ENCODE data around the gene JAZF1.
"Not testable (repeated sequence)": the region's sequence is repeated elsewhere in the genome, so short reads cannot be mapped to it uniquely, and the experiment has no call there.

JAZF1 gene

DNA sequence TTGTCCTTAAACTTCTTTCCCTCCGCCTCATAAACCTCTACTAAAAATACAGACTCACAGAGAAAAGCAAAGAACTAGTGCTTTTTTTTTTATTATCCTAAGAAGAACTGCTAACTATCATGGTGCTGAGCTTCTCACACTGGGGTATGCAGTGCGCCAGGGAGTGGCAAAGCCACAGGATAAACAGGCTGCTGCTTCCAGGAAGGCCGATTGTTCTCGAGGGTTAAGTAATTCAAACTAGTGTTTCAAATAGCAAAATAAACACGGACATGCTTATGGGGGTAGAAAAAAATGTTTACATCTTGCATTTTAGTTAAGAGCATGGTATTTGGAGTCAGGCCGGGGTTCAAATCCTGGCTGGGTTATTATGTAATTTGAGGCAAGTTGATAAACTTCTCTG, 283.6 kb downstream of the JAZF1 start:
- no peak for DNase-seq

DNA sequence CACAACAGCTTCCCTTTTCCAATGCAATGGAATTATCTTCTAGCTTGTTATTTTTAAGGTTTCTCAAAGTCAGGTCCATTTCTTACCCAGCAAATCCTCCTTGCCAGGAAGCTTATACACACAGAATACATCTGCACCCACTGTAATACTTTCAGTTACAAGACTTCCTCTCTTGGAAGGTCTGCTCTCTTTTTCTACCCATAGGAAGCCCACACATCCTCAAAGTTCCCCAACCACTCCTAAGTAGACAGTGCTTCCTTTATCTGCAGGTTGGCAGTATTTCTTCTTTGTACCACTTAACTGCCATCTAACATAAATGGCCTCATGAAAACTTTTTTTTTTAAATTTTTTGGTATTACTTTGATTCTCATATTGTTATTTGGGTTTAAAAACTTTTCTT, 285.0 kb downstream of the JAZF1 start:
- no peak for DNase-seq

DNA sequence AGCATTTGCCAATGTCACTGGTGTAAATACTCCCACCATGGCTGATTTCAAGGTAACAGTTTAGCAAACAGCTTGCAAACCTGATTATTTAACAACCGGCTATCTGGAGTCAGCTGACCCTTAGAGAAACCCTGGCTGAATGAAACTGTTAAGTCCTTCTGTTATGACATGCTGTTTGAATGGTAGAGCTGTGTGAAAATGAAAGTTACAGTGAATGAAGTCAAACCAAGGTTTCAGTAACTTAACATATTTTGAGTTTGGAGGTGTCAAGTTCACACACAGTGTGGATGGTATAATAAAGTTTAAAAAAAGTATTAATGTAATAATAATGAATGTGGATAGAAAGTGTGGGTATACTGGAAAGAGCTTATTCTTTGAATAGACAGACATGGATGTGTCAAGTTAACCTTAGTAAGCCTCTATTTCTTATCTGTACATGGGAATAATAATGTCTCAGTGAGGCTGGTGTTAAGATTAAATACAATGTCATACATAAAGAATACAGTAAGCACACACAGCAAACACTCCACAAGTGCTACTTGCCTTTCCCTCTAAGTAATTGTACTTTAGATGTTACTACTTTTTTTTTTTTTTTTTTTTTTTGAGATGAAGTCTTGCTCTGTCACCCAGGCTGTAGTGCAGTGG, 290.3 kb downstream of the JAZF1 start:
- no peak for DNase-seq

- DNase-seq: no peak
Measured at GRCh38 chr7:27889800-27890199, 290.8 kb downstream of the JAZF1 start.

- no peak for DNase-seq
Measured at GRCh38 chr7:27888736-27889135, 291.9 kb downstream of the JAZF1 start.

DNA sequence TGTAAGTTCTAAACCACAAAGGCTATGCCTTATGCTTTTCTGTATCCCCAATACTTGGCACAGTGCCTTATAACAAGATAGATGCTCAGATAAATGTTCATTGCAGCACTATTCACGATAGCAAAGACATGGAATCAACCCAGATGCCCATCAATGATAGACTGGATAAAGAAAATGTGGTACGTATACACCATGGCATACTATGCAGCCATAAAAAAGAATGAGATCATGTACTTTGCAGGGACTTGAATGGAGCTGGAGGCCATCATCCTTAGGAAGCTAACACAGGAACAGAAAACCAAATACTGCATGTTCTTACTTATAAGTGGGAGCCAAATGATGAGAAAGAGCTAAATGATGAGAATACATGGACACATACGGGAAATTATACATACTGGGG, 293.9 kb downstream of the JAZF1 start:
- DNase-seq: not testable (repeated sequence)

DNA sequence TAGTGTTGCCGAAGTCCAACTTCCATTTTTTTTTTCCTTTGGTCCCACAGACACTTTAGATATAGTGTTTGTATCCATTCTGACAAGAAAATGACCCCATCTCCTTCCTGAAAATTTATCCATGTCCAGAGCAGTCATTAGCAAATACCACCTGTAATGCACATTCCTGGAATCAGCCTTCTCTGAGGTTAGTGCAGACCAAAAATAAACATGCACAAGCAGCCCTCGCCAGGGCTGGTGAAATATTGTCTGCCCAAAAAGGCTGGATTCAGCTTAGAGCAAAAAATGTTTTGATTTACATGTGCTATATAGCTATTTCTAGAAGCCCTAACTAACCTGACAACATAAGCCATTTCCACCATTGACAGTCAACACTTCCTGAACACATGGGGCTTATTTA, 294.9 kb downstream of the JAZF1 start:
- no peak for DNase-seq

DNA sequence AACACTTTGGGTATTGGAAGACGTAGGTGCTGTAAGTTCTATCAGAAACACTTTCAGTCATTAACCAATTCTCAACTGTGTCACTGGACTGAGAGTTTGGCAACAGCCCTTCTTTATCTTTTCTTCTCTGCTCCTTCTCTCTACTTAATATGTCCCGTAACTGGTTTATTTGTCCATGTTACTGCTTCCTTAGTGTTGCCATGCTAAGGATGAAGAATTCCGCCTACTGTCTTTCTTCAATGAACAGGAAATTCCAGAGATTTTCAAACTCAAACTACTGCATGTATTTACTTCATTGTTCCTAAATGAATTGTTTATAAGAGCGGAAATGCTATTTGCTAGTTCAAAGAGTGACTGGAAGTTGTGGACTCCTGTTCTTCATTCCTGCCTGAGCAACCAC, 296.9 kb downstream of the JAZF1 start:
- no peak for DNase-seq

DNA sequence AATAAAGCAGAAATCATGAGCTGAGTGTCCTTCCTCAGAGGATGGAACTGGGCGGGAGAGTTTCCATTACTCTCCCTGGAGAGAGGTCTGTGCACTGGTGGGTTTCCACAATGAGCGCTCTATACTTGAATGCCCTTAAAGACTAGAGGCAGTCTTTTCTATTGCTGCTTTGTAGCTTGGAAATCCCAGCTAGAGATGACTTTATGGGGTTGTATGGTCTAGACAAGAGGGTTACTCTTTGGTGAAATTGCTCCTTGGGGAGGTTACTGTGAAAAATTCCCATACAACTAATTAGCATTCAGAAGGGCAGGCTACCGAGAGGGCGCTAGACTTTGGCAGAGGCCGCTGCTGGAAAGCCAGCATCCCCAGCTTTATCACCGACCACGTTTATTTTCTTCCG, 303.8 kb downstream of the JAZF1 start:
- no peak for DNase-seq

DNA sequence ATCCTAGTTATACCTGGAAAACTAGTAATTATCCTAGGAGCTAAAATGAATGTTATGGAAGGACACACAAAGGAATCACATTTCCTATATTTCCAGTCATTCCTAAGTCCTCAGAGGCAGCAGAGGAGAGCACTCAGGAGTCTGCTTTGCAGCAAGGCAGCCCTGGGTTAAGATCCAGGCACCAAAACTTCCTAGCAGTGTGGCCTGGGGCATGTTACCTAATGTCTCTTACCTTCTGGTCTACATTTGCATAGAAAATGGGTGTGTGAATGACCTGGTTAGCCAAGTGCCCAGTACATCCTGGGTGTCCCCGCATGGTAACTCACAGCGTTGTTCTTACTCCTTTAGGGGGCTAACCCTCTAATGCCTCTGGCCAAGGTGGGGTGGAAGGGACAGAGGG, 304.8 kb downstream of the JAZF1 start:
- no peak for DNase-seq

- DNase-seq: no peak
Measured at GRCh38 chr7:27875061-27875460, 305.5 kb downstream of the JAZF1 start.

GRCh38 chr7:27873981-27874957, 306.3 kb downstream of the JAZF1 start:
- no peak for DNase-seq

- DNase-seq: no peak
Measured at GRCh38 chr7:27872356-27873275, 308.0 kb downstream of the JAZF1 start.

DNA sequence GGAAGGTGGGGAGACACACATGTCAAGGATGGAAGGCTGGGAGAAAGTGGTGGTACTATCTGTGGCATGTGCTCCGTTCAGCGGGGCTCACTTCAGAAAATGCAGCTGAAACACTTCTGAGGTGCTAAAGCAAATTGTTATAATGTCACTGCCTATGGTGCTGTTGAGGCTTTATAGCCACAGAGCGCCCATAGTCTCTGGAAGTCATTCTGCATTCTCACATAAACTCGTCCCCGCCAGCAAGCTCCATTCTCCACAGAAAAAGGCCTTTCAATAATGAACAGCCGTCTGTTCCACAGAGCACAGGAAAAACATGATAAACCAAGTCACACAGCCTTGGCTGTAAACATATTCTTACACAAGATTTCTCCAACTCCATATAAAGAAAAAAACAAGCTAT, 308.7 kb downstream of the JAZF1 start:
- no peak for DNase-seq

DNA sequence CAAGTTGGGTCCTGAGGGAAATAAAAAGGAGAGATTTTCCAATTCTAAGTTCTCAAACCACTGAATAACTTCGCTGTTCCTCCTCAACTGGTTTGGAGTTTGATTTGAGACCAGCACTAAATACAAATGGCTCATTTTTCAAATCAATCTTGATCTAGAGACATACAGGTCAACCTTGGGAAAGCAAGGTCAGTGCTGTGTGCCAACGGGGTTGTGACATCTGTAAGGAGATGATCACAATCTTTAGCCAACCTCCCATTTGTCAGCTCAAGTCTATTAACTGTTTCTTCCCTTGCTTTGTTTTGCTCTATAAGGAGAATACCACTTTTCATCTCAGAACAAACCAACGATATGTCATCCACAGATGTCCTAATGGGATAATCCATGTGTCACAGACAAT, 309.5 kb downstream of the JAZF1 start:
- DNase-seq: no peak

- DNase-seq: no peak
Measured at GRCh38 chr7:27870595-27870994, 310.0 kb downstream of the JAZF1 start.

DNA sequence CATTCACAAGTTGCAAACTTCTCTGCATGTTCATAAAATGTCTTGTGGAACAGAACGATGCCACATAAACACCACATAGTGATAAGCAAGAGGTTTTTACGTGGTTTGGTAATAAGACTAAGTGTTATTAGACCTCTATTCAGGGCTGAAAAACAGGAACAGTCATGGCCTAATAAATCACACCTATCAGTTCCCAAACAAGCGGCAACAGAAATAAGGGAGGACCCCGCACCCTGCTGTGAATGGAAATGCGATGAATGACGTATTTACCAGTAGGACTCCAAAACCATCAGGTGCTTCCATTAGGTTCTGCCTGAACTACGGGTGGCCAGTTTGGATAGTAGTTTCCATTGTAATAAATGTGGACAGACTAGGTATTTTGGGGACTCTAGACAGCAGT, 311.5 kb downstream of the JAZF1 start:
- DNase-seq: no peak

- DNase-seq: no peak
Measured at GRCh38 chr7:27868131-27868550, 312.5 kb downstream of the JAZF1 start.

DNA sequence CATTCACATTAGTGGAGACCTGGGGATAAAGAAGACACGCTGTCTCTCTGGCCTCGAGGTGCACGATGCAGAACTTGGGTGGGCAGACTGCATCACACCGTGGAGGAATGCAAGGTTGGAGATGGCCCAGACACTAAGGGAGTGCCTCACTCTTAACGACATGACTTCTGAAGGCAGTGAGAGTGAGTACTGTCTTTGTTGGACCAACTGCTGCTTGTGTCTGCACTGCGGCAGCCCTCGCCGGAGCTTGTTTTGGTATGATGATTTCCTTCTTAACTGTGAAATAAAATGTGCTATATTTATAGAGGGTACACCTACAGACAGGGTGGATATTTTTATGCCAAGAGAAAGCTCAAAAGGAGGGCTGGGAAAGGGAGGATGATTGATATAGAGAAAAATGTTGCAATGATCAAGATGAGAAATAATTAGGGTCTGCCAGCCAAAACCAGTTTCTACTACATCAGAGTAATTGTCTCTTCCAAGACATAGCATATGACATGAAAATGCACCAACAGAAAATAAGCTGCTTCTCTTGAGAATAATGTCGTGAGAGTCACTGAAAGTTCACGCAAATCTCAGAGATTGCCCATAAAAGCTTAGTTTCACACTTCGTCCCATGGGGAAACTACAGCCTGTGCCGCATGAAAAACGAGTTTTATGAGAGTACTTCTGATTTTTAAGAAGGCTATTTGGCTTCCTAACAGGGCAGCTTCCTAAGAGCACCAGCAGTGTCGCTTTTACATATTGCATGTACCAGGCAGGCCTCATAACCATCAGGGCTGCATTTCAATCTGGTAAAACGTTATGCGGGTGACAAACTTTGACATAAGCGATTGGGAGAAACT, 313.5 kb downstream of the JAZF1 start:
- no peak for DNase-seq

DNA sequence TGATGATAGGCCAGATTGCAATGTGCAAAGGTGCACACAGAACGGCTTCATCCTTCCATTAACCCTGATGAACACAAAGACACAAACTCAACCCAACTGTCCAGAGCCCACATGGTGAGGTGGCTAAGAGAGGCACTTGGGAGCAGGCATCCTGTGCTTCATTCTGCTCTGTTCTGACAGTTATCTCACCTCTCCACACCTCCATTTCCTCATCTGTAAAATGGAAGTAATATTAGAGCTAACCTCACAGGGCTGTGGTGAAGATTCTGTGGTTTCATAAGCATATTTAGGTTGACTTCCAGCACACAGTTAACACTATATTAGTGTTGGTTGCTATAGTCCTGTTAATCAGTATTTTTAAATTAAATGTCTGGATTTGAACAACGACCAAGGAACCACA, 314.3 kb downstream of the JAZF1 start:
- peak in 1 of 2 donors; percentile 19 for DNase-seq

DNA sequence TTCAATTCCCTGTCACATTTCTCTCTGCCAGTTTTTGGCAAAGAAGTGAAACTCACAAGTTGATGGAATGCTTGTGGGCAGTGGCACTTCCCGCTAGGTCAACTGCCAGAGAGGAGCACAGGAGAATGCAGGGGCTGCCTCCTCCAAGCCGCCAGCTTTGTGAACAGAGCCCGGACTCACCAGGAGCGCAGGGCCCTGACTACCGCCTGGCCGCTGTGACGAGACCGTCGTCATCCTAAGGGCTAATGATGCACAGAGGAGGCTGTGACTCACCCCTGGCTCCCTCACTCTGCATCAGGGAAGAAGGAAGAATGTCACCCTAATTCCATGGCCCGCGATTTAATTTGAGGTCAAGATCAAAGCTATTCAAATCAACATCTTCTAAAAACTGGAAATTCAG, 316.7 kb downstream of the JAZF1 start:
- DNase-seq: no peak

GRCh38 chr7:27861747-27862146, 318.8 kb downstream of the JAZF1 start:
- DNase-seq: no peak
